Fibroblast of the conjunctiva (primary cell): ENCODE measurements around the gene TJP2.
"Not testable (repeated sequence)": the region's sequence is repeated elsewhere in the genome, so short reads cannot be mapped to it uniquely, and the experiment has no call there.

ENCODE experiments used
- DNase-seq: peaks from one replicate; pipeline ENCODE4 v3.0.0-alpha.2; 2010; ENCODE audit warnings: low read depth

TJP2 gene

GRCh38 chr9:69293156-69293555, 119.1 kb downstream of the TJP2 start:
- DNase-seq = no peak

- DNase-seq = no peak
Measured at GRCh38 chr9:69295872-69296552, 121.9 kb downstream of the TJP2 start.

- no peak for DNase-seq
Measured at GRCh38 chr9:69297300-69297980, 123.4 kb downstream of the TJP2 start.

- no peak for DNase-seq
Measured at GRCh38 chr9:69299315-69299714, 125.2 kb downstream of the TJP2 start.

GRCh38 chr9:69299826-69300225, 125.7 kb downstream of the TJP2 start:
- no peak for DNase-seq

- no peak for DNase-seq
Measured at GRCh38 chr9:69303331-69303730, 129.3 kb downstream of the TJP2 start.

- DNase-seq = not testable (repeated sequence)
Measured at GRCh38 chr9:69306895-69307445, 132.9 kb downstream of the TJP2 start.

- peak; percentile 29 for DNase-seq
Measured at GRCh38 chr9:69307446-69308205, 133.5 kb downstream of the TJP2 start.

GRCh38 chr9:69308206-69308931, 134.3 kb downstream of the TJP2 start:
- DNase-seq = no peak

- DNase-seq = no peak
Measured at GRCh38 chr9:69313175-69313574, 139.1 kb downstream of the TJP2 start.

GRCh38 chr9:69314547-69314946, 140.5 kb downstream of the TJP2 start:
- DNase-seq = no peak

GRCh38 chr9:69317081-69317480, 143.0 kb downstream of the TJP2 start:
- no peak for DNase-seq

- DNase-seq = no peak
Measured at GRCh38 chr9:69317894-69318293, 143.8 kb downstream of the TJP2 start.

GRCh38 chr9:69319324-69320025, 145.4 kb downstream of the TJP2 start:
- no peak for DNase-seq

GRCh38 chr9:69322256-69322655, 148.2 kb downstream of the TJP2 start:
- no peak for DNase-seq

GRCh38 chr9:69323861-69324260, 149.8 kb downstream of the TJP2 start:
- no peak for DNase-seq
